ENCODE results near the gene RAB27B. TPM values are rescaled to one million over a fixed set of nuclear protein-coding genes. Genes with fewer than 3 reads are reported as not detected.

RAB27B gene
- total RNA-seq, 2 donors from 2014 or later: 0.66 to 10.1 TPM

DNA sequence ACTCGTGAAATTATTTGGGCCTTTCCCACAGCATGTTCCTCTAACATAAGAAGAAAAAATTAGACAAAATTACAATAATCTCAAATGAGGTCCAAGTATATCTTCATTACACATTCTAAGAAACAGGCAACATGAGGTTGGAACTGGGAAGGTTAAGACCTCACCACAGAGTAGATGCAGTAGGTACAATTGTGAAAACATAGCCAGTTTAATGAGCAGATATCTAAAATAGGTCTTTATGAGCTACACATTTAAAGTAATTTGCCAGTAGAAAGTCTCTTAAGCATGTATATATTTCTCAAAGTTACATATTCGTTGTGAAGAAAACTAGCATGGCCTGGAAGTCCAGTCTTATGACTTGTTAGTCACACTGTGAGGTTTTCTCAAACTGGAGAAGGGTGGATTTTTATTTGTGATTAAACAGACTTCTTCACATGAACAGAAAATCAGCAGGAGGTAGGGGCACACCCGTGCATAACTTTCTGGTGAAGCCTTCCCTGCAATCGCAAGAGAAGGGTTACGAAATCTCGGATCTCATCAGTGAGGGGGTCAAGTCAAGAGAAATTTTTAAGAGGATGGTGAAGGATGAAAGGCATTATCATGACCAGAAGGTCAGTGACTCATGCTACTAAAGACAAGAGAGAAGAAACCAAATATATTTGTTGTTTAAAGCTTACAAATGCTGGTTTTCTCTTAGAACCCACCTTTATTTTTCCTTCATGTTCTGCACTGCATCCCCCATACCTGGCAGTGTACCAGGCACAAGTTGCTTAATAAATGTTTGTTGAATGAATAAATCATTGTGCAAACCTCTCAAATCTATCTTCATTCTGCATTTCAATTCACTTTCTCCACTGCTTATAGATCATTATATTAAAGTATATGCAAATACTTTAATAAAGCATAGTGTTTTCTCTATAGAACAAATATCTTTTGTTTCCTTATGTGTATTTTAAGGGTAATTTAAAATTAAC is 5.1 kb upstream of the RAB27B start:
- intact Hi-C loops (cut with DNase I): no loop called here
- H3K4me3 ChIP-seq: no peak overlapping the region
- ATAC-seq (no peak), DNase-seq (no peak)
- WGBS, 2 donors: 73 to 82% methylated on average over 6 of the region's 6 CpGs
- no peaks in the 10 kb centered on the region for H3K36me3 ChIP-seq (replicated peaks in 1 of 2; ENCODE audit: insufficient read depth in 1 of 2, low read depth in 2 of 2)
- no peak for TF ChIP-seq POLR2A (IDR thresholded peaks at IDR 0.05)
- TF ChIP-seq, protein P1, sequence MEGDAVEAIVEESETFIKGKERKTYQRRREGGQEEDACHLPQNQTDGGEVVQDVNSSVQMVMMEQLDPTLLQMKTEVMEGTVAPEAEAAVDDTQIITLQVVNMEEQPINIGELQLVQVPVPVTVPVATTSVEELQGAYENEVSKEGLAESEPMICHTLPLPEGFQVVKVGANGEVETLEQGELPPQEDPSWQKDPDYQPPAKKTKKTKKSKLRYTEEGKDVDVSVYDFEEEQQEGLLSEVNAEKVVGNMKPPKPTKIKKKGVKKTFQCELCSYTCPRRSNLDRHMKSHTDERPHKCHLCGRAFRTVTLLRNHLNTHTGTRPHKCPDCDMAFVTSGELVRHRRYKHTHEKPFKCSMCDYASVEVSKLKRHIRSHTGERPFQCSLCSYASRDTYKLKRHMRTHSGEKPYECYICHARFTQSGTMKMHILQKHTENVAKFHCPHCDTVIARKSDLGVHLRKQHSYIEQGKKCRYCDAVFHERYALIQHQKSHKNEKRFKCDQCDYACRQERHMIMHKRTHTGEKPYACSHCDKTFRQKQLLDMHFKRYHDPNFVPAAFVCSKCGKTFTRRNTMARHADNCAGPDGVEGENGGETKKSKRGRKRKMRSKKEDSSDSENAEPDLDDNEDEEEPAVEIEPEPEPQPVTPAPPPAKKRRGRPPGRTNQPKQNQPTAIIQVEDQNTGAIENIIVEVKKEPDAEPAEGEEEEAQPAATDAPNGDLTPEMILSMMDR (IDR thresholded peaks at IDR 0.05): no peak
- no peaks in the 10 kb centered on the region for H3K9me3 ChIP-seq
- no peak overlapping the region for H3K27ac ChIP-seq
- H3K4me1 ChIP-seq: peaks cover 7% of the 10 kb centered on the region
- H3K27me3 ChIP-seq: no peaks in the 10 kb centered on the region

DNA sequence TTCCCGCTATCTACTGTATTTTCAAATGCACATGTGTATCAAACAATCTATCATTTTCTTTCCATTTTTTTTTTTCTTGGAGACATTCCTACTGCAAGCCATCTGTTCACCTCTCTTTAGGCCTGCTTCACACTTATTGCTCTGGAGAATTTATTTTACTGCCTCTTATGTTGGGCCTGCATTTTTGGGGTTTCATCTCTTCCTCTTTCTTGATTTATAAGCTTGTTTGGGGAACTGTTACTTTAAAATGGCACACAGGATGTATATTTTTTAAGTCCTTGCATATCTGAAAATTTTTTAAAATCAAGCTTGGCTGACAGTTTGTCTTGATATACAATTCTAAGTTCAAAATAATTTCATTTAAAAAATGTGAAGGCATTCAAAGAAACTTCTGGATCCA is 3.5 kb upstream of the RAB27B start:
- H3K27me3 ChIP-seq: no peaks in the 10 kb centered on the region
- no peaks in the 10 kb centered on the region for H3K9me3 ChIP-seq
- H3K36me3 ChIP-seq (replicated peaks in 1 of 2; ENCODE audit: insufficient read depth in 1 of 2, low read depth in 2 of 2): no peaks in the 10 kb centered on the region
- WGBS, 2 donors: 95 to 96% methylated on average over 1 of the region's 1 CpG
- ATAC-seq (no peak), DNase-seq (no peak)
- H3K4me3 ChIP-seq: no peak overlapping the region
- no peak overlapping the region for H3K27ac ChIP-seq
- H3K4me1 ChIP-seq: peaks cover 10% of the 10 kb centered on the region
- intact Hi-C loops (cut with DNase I): no loop called here
- TF ChIP-seq POLR2A (IDR thresholded peaks at IDR 0.05): no peak
- TF ChIP-seq, protein P1 (IDR thresholded peaks at IDR 0.05): no peak

DNA sequence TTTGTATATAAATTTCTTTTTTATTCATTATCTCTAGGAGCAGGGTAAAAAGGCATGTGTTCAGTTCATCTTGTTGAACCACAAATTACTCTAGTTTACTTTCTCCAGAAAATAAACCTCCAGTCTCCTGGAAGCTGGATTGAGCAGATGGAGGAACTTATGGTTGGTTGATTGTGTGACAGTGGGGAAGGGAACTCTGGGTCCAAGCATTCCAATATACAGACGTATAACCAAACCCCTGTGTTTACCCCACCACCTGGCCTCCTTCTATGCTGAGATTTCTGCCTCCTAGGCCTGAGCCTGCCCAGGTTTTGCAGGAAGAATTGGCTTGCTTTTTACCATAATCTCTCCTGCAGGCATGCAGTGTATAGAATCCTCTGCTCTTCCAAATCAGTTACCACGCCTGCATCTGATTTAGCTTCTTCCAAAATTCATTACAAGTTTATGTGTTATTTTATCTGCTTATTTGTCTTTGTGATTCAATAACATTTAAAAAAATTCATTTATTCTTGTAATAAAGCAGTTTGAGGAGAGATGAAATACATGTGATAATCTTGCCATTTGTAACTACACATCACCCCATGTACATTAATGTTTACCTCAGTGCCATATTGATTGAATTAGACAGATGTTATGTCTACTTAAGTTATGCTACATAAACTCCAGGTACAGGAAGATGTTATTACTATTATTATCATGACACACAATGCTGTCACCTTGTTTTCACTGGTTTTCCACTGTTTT is 2.5 kb upstream of the RAB27B start:
- Histone ChIP-seq H3K9me3 (no peaks in the 10 kb centered on the region), H3K36me3 (replicated peaks in 1 of 2; ENCODE audit: insufficient read depth in 1 of 2, low read depth in 2 of 2) (no peaks in the 10 kb centered on the region), H3K27ac (no peak overlapping the region), H3K4me1 (peaks cover 20% of the 10 kb centered on the region), H3K27me3 (no peaks in the 10 kb centered on the region), H3K4me3 (no peak overlapping the region)
- no peak for DNase-seq
- no peak for TF ChIP-seq POLR2A (IDR thresholded peaks at IDR 0.05)
- ATAC-seq: no peak
- WGBS, 2 donors: 89 to 96% methylated on average over 2 of the region's 2 CpGs
- intact Hi-C loops (cut with DNase I): no loop called here

DNA sequence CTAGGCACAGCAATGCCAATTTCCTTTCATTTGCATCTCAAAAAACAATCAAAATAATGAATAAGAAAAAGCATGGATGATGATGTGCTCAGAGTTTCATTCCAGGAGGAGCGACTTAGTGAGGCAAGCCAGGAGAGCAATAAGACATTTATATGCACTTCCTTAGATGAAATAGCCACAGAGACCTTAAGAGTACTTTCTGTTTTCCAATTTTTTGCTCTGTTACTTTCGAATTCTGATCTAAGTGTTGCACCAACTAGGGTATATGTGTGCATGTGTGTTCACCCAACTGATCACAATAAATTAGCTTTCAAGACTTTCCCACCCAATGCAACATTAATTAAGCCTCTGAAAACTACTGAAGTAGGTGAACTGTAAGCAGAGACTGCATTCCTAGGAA is 709 bp downstream of the RAB27B start:
- intact Hi-C loops (cut with DNase I): no loop called here
- Histone ChIP-seq H3K9me3 (no peaks in the 10 kb centered on the region), H3K27me3 (no peaks in the 10 kb centered on the region), H3K36me3 (replicated peaks in 1 of 2; ENCODE audit: insufficient read depth in 1 of 2, low read depth in 2 of 2) (no peaks in the 10 kb centered on the region), H3K4me1 (peaks cover 30% of the 10 kb centered on the region), H3K4me3 (peak overlapping the region; percentile 30 to 41), H3K27ac (peak overlapping the region; percentile 78 to 94 (median 90))
- no peak for DNase-seq
- 10 to 14% methylated on average over 2 of the region's 2 CpGs for WGBS, 2 donors
- TF ChIP-seq, protein P1 (IDR thresholded peaks at IDR 0.05): no peak
- TF ChIP-seq POLR2A (IDR thresholded peaks at IDR 0.05): no peak
- no peak for ATAC-seq

DNA sequence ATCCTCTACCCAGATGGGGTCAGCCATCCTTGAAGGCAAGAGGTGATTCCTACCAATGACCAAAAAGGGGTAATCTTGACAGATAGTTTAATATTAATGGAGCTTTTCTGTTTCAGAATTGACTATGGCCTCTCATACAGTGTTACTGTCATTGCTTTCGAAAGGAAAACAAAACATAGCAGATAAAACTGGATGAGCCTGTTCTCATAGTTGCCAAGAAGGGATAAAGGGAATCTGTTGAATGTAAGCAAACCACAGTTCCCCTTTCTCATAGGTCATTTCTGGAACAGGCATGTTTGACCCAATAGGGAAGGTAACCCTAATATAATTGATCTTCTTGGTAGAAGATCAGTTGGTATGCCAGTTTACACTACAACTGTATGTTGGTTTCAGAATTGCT is 1.6 kb downstream of the RAB27B start:
- TF ChIP-seq POLR2A (IDR thresholded peaks at IDR 0.05): no peak
- TF ChIP-seq, protein P1 (IDR thresholded peaks at IDR 0.05): no peak
- H3K27ac ChIP-seq: peak overlapping the region; percentile 4 to 94 (median 58)

More for the DNA sequence above, 1.6 kb downstream of the RAB27B start:
- intact Hi-C loops (cut with DNase I): no loop called here
- H3K9me3 ChIP-seq: no peaks in the 10 kb centered on the region
- H3K36me3 ChIP-seq (replicated peaks in 1 of 2; ENCODE audit: insufficient read depth in 1 of 2, low read depth in 2 of 2): no peaks in the 10 kb centered on the region
- H3K27me3 ChIP-seq: no peaks in the 10 kb centered on the region
- 32 to 53% methylated on average over 1 of the region's 1 CpG for WGBS, 2 donors
- H3K4me1 ChIP-seq: peaks cover 30% of the 10 kb centered on the region
- DNase-seq: no peak
- H3K4me3 ChIP-seq: no peak overlapping the region
- no peak for ATAC-seq
